ENCODE data around the gene EPB41.
"Not testable (repeated sequence)": the region's sequence is repeated elsewhere in the genome, so short reads cannot be mapped to it uniquely, and the experiment has no call there.

Gene EPB41

GRCh38 chr1:29136391-29136915, 222.1 kb downstream of the EPB41 start:
- no peak for DNase-seq

- DNase-seq: no peak
These were observed 228.3 kb downstream of the EPB41 start for GRCh38 chr1:29142714-29143113.

- no peak for DNase-seq
These were observed 229.8 kb downstream of the EPB41 start for GRCh38 chr1:29144178-29144577.

GRCh38 chr1:29145739-29146437, 231.5 kb downstream of the EPB41 start:
- no peak for DNase-seq

GRCh38 chr1:29148656-29149491, 234.5 kb downstream of the EPB41 start:
- no peak for DNase-seq

GRCh38 chr1:29150346-29150745, 236.0 kb downstream of the EPB41 start:
- not testable (repeated sequence) for DNase-seq

- DNase-seq: no peak
These were observed 237.9 kb downstream of the EPB41 start for GRCh38 chr1:29152046-29152805.

- DNase-seq: no peak
These were observed 242.3 kb downstream of the EPB41 start for GRCh38 chr1:29156543-29157268.

- DNase-seq: no peak
These were observed 242.9 kb downstream of the EPB41 start for GRCh38 chr1:29157269-29157601.

GRCh38 chr1:29159773-29160172, 245.4 kb downstream of the EPB41 start:
- no peak for DNase-seq

GRCh38 chr1:29162025-29162424, 247.7 kb downstream of the EPB41 start:
- DNase-seq: no peak

GRCh38 chr1:29162476-29163138, 248.2 kb downstream of the EPB41 start:
- no peak for DNase-seq

GRCh38 chr1:29164588-29164987, 250.2 kb downstream of the EPB41 start:
- DNase-seq: no peak

- DNase-seq: no peak
These were observed 252.0 kb downstream of the EPB41 start for GRCh38 chr1:29166291-29166878.

- no peak for DNase-seq
These were observed 253.5 kb downstream of the EPB41 start for GRCh38 chr1:29167904-29168303.
